Chondrocyte (in vitro differentiated cells): ENCODE measurements around the gene RASAL2. TPM values are rescaled to one million over a fixed set of nuclear protein-coding genes. Genes with fewer than 3 reads are reported as not detected.

Source experiments
- DNase-seq: peaks from one replicate; pipeline ENCODE4 v3.0.0; 2021; ENCODE audit warnings: mixed read lengths, low spot score
- H3K27ac Mint-ChIP-seq: one replicate; pipeline ENCODE4 v1.8.0; 2021; ENCODE audit warnings: mild to moderate bottlenecking, moderate library complexity, mixed read lengths; ENCODE audit not compliant: unreplicated experiment
- H3K27me3 Mint-ChIP-seq: 2 replicates; pipeline ENCODE4 v1.8.0; 2021; ENCODE audit warnings: low read depth, mixed read lengths
- H3K36me3 Mint-ChIP-seq: 2 replicates; pipeline ENCODE4 v1.8.0; 2021; ENCODE audit warnings: low read depth, mixed read lengths
- H3K4me1 Mint-ChIP-seq: 2 replicates; pipeline ENCODE4 v1.8.0; 2021; ENCODE audit warnings: low read depth, mild to moderate bottlenecking, mixed read lengths
- H3K4me3 Mint-ChIP-seq: one replicate; pipeline ENCODE4 v1.8.0; 2021; ENCODE audit warnings: mild to moderate bottlenecking, moderate library complexity, mixed read lengths; ENCODE audit not compliant: unreplicated experiment
- H3K9me3 Mint-ChIP-seq: 2 replicates; pipeline ENCODE4 v1.8.0; 2021; ENCODE audit warnings: low read depth, mixed read lengths
- CTCF ChIP-seq: fragments of 200-600 bp; sonication (generic); IDR thresholded peaks from 2 replicates; pipeline ENCODE4 v1.5.0; 2021; ENCODE audit warnings: antibody characterized with exemption, mild to moderate bottlenecking, moderate library complexity
- total RNA-seq: library from RNA; stranded (reverse); gene quantifications from 3 replicates; pipeline ENCODE4 v1.2.1, GENCODE V29; 2021

RASAL2 gene
- total RNA-seq, 1 donor from 2014 or later, result 40.1 TPM

DNA sequence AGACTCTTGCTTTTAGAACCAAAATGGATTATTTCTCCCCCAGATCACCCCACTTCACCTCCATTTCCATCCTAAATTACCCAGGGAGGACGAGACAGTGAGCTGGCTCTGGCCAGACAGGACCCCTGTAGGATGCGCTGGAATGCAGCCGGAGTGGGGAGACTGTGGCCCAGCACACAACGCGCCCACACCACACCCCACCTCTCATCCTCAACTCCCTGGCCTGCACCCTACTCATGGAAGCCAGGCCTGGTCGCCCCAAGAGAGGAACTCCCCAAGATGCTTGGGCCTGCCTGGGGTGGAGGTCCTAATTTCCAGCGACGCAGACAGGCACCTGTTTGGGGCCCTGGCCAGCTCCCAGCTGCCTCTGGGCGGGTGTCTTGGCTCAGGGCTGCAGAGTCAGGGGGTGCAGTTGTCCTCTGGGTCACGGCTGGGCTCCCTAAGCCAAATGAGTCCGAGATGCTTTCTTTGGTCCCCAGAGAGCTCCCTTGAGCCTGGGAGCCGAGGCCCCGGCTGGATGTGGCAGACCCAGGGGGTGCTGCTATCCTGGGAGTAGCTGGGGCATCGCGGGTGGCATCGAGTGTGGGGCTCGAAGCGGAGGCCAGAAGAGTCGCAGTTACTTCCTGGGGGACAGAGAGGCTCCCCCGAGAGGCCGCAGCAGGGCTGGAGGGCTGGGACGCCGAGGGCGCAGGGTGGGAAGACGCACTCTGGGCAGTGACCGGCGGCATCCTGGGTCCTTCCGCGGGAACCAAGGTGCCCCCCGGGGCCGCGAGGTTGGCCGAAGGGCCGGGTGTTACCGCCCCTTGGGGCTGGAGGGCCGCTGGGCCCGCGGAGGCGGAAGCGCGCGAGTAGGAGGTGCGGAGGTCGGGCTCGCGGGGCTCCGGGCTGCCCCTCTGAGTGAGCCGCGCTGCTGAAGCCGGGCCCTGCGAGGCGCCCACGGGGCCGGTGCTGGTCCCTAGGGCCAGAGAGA, 392.5 kb downstream of the RASAL2 start:
- Mint-ChIP-seq H3K27ac (no peak overlapping the region), H3K27me3 (no peaks in the 10 kb centered on the region), H3K9me3 (no peaks in the 10 kb centered on the region), H3K4me1 (no peaks in the 10 kb centered on the region), H3K4me3 (no peak overlapping the region), H3K36me3 (peaks cover 3% of the 10 kb centered on the region)
- no peak for DNase-seq
- no peak for TF ChIP-seq CTCF

DNA sequence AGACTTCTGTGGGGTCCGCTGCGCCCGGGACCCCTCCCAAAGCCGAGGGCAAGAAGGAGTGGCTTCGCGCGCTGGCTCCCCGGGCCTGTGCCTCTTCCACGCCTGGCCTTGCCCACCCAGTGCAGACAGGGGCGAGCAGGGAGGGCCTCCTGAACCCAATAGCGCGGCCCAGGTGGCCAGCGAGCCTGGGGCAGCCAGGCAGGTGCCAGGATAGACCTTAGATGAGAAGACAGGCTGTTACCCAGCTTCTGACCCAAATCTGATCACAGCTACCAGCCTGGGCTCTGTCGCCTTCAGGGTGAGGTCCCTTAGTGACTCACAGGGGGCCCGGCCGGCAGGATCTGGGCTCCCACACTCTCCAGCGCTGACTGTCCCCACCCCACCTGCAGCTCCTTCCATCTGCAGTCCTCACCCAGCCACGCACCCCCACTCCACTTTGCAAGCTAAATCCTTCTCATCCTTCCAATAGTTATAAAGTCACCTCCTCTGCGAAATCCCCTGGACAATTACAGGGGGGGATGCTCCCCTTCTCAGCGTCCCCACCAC, 393.2 kb downstream of the RASAL2 start:
- H3K27me3 Mint-ChIP-seq, result no peaks in the 10 kb centered on the region
- no peaks in the 10 kb centered on the region for H3K9me3 Mint-ChIP-seq
- H3K27ac Mint-ChIP-seq, result no peak overlapping the region
- H3K36me3 Mint-ChIP-seq, result peaks cover 3% of the 10 kb centered on the region
- no peaks in the 10 kb centered on the region for H3K4me1 Mint-ChIP-seq
- no peak for DNase-seq
- TF ChIP-seq CTCF, result no peak
- H3K4me3 Mint-ChIP-seq, result no peak overlapping the region

GRCh38 chr1:178488393-178488792, 394.5 kb downstream of the RASAL2 start:
- TF ChIP-seq CTCF, result no peak
- DNase-seq, result no peak
- H3K4me3 Mint-ChIP-seq, result no peak overlapping the region
- H3K4me1 Mint-ChIP-seq, result no peaks in the 10 kb centered on the region
- no peak overlapping the region for H3K27ac Mint-ChIP-seq
- H3K27me3 Mint-ChIP-seq, result no peaks in the 10 kb centered on the region
- H3K36me3 Mint-ChIP-seq, result peaks cover 2% of the 10 kb centered on the region
- no peaks in the 10 kb centered on the region for H3K9me3 Mint-ChIP-seq

DNA sequence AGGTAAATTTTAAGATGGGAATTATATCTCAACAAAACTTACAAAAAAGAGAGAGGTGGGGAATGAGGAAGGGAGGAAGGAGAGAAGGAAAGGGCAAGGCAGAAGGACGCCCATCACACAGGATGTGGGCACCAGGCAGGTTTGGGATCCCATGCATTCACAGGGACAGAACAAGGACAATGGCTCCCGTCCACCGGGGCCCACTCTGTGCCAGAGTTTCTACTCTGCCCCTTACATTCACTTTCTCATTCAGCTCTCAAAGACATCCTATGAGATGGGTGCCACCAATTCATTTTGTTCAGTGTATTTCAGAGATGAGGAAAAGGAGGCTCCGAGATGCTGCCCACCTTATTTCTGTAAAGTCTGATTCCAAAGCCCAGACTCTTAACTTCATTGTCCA, 395.5 kb downstream of the RASAL2 start:
- no peak overlapping the region for H3K27ac Mint-ChIP-seq
- H3K9me3 Mint-ChIP-seq, result no peaks in the 10 kb centered on the region
- H3K27me3 Mint-ChIP-seq, result no peaks in the 10 kb centered on the region
- H3K36me3 Mint-ChIP-seq, result no peaks in the 10 kb centered on the region
- TF ChIP-seq CTCF, result no peak
- DNase-seq, result no peak
- H3K4me3 Mint-ChIP-seq, result no peak overlapping the region
- no peaks in the 10 kb centered on the region for H3K4me1 Mint-ChIP-seq

DNA sequence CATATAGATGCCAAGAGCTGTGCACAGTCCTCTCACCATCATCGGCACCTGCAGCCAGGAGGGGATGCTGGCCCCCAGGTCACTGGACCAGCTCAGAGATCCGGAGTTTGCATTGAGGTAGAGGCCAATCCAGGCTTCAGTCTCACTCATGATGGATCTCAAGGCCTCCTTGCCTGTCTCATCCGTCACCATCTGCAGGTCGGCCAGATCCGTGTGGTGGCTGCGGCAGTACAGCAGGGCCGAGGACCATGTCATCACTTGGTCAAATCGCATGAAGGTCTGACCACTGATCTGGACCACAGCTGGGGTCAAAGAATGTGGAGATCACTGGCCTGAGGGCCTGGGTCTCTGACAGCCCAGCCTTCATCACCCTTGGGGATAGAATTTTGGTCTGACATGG, 396.2 kb downstream of the RASAL2 start:
- H3K27ac Mint-ChIP-seq, result no peak overlapping the region
- H3K36me3 Mint-ChIP-seq, result no peaks in the 10 kb centered on the region
- DNase-seq, result no peak
- no peaks in the 10 kb centered on the region for H3K27me3 Mint-ChIP-seq
- H3K4me1 Mint-ChIP-seq, result no peaks in the 10 kb centered on the region
- H3K9me3 Mint-ChIP-seq, result no peaks in the 10 kb centered on the region
- no peak for TF ChIP-seq CTCF
- H3K4me3 Mint-ChIP-seq, result no peak overlapping the region
